ENCODE results near the gene APAF1.

DNA sequence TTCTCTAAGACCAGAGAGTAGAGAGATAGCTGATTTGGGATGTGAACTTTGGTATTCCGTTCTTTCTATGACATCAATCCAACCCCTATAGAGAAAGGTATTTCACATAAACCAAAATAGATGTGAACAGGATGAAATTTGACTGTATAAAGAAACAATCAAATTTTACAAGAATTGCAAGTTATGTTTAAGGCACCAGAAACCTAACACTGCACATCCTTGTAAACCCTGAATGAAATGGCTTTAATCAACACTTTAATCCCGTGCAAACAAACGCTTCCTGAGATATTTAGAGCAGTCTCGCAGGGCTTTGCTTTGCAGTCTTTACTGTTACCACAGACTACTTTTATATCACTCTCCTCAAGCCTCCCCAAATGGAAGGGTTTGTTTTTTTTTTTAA is 125.1 kb downstream of the APAF1 start:
- TF ChIP-seq CTCF (IDR thresholded peaks at IDR 0.05) = no peak
- TF ChIP-seq POLR2AphosphoS5 (IDR thresholded peaks at IDR 0.05) = no peak
- no peak for TF ChIP-seq POLR2A (IDR thresholded peaks at IDR 0.05; ENCODE audit: low read depth)

Data from esophagus muscularis mucosa (tissue), 3 donors.